ACC112 (cell line): ENCODE measurements around the gene LRIG2.

ENCODE experiments used
- H2AFZ ChIP-seq: fragments of 200-600 bp; sonication (generic); one replicate; pipeline ENCODE4 v1.6.0; 2017; ENCODE audit warnings: antibody characterized with exemption, low read length; ENCODE audit not compliant: unreplicated experiment
- H3K27ac ChIP-seq: fragments of 200-600 bp; sonication (generic); 2 replicates; pipeline ENCODE4 v1.5.1; 2014; ENCODE audit warnings: low read depth, mild to moderate bottlenecking, antibody characterized with exemption, low read length, moderate library complexity
- H3K27me3 ChIP-seq: fragments of 200-600 bp; sonication (generic); 2 replicates; pipeline ENCODE4 v1.6.1; 2014; ENCODE audit warnings: mild to moderate bottlenecking, antibody characterized with exemption, low read length, moderate library complexity, mixed read lengths; ENCODE audit not compliant: insufficient read depth
- H3K36me3 ChIP-seq: fragments of 200-600 bp; sonication (generic); 2 replicates; pipeline ENCODE4 v1.6.1; 2016; ENCODE audit warnings: mild to moderate bottlenecking, antibody characterized with exemption, low read length, moderate library complexity, mixed read lengths; ENCODE audit not compliant: insufficient read depth
- H3K4me1 ChIP-seq: fragments of 200-600 bp; sonication (generic); one replicate; pipeline ENCODE4 v1.6.1; 2016; ENCODE audit warnings: low read length, mixed read lengths; ENCODE audit not compliant: insufficient read depth, unreplicated experiment, control insufficient read depth
- H3K4me3 ChIP-seq: fragments of 200-600 bp; sonication (generic); 2 replicates; pipeline ENCODE4 v1.5.1; 2014; ENCODE audit warnings: mild to moderate bottlenecking, low read depth, low read length
- H3K79me2 ChIP-seq: fragments of 200-600 bp; sonication (generic); one replicate; pipeline ENCODE4 v1.6.0; 2016; ENCODE audit warnings: low read length; ENCODE audit not compliant: control insufficient read depth, unreplicated experiment, insufficient read depth

LRIG2 gene

DNA sequence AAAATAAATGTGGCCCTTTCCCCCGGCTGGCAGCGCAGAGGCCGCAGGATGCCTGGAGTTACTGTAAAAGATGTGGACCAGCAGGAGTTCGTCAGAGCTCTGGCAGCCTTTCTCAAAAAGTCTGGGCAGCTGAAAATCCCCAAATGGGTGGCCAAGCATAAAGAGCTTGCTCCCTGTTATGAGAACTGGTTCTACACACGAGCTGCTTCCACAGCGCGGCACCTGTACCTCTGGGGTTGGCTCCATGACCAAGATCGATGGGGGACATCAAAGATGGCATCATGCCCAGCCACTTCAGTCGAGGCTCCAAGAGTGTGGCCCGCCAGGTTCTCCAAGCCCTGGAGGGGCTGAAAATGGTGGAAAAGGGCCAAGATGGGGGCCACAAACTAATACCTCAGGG, 95.9 kb downstream of the LRIG2 start:
- H3K4me3 ChIP-seq: no peak overlapping the region
- no peak overlapping the region for H2AFZ ChIP-seq
- no peaks in the 10 kb centered on the region for H3K79me2 ChIP-seq
- H3K4me1 ChIP-seq: no peaks in the 10 kb centered on the region
- H3K36me3 ChIP-seq: no peaks in the 10 kb centered on the region
- H3K27ac ChIP-seq: no peak overlapping the region
- H3K27me3 ChIP-seq: no peaks in the 10 kb centered on the region; the same call in 1 of the 2 replicates

- Histone ChIP-seq H3K27me3 (no peaks in the 10 kb centered on the region; the same call in 1 of the 2 replicates), H3K36me3 (no peaks in the 10 kb centered on the region), H3K27ac (no peak overlapping the region), H3K79me2 (no peaks in the 10 kb centered on the region), H2AFZ (no peak overlapping the region), H3K4me3 (no peak overlapping the region), H3K4me1 (no peaks in the 10 kb centered on the region)
Observed at GRCh38 chr1:113169591-113169990, 96.6 kb downstream of the LRIG2 start.

GRCh38 chr1:113170519-113170918, 97.5 kb downstream of the LRIG2 start:
- Histone ChIP-seq H2AFZ (no peak overlapping the region), H3K79me2 (no peaks in the 10 kb centered on the region), H3K27ac (no peak overlapping the region), H3K4me3 (no peak overlapping the region), H3K4me1 (no peaks in the 10 kb centered on the region), H3K36me3 (no peaks in the 10 kb centered on the region), H3K27me3 (no peaks in the 10 kb centered on the region; the same call in 1 of the 2 replicates)

DNA sequence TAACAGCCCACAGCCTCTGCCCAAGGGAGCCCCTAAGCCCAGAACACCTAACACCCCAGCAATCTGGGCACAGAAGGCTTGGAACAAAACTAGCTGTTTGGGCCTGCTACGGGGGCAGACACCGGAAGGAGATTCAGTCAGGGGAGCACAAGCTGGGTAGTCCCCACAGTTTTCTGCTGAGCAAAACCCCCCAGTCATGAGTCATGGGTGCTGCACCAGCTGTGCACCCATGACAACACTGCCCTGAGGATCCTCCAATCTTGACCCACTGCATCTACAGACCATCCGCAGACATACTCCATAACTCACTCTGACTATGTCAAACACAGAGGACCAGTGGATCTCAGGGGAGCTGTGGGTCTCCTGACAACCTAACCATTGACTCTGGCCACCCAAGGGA, 105.1 kb downstream of the LRIG2 start:
- Histone ChIP-seq H3K27ac (no peak overlapping the region), H3K4me3 (no peak overlapping the region), H3K4me1 (no peaks in the 10 kb centered on the region), H3K79me2 (no peaks in the 10 kb centered on the region), H2AFZ (no peak overlapping the region), H3K27me3 (peaks cover 34% of the 10 kb centered on the region), H3K36me3 (no peaks in the 10 kb centered on the region)

- H3K4me1 ChIP-seq: no peaks in the 10 kb centered on the region
- no peak overlapping the region for H3K4me3 ChIP-seq
- no peak overlapping the region for H2AFZ ChIP-seq
- no peak overlapping the region for H3K27ac ChIP-seq
- H3K79me2 ChIP-seq: no peaks in the 10 kb centered on the region
- peaks cover 35% of the 10 kb centered on the region for H3K27me3 ChIP-seq
- H3K36me3 ChIP-seq: no peaks in the 10 kb centered on the region
Observed at GRCh38 chr1:113178522-113178921, 105.5 kb downstream of the LRIG2 start.
